PC-3 (cell line): ENCODE measurements around the gene BAZ1A. TPM values are rescaled to one million over a fixed set of nuclear protein-coding genes. Genes with fewer than 3 reads are reported as not detected.
A peak's percentile ranks its signal among the peaks of the same experiment; 100 is the strongest.

Experiments
- ATAC-seq: fragments of 200-7000 bp; cut with Tn5 transposase; 2 replicates; pipeline ENCODE4 v1.9.1; 2020; ENCODE audit warnings: mild to moderate bottlenecking, moderate library complexity
- BruUV-seq: library from RNA; stranded (reverse); fragments of 400-500 nt; replicated peaks from 2 replicates; lab custom pipeline; 2021; lab: Mats Ljungman, UMichigan
- CTCF ChIA-PET: fragments of 300-600 bp; sonication (Branson Sonifier 250); formaldehyde crosslinking; loops from one replicate; lab custom pipeline; 2022; ENCODE audit warnings: antibody characterized with exemption; lab: Charles Lee
- POLR2A ChIA-PET: fragments of 300-600 bp; sonication (Branson Sonifier 250); formaldehyde crosslinking; loops from one replicate; lab custom pipeline; 2022; ENCODE audit warnings: antibody characterized with exemption; ENCODE audit not compliant: unreplicated experiment; lab: Charles Lee
- DNase-seq: peaks from one replicate; pipeline ENCODE4 v3.0.0-alpha.2; 2015
- H2AFZ ChIP-seq: fragments of 300-600 bp; sonication (generic); 2 replicates; pipeline ENCODE4 v1.6.0; 2016; ENCODE audit warnings: antibody characterized with exemption, low read length
- H3F3A ChIP-seq: fragments of 300-600 bp; sonication (generic); one replicate; pipeline ENCODE4 v1.6.0; 2017; ENCODE audit warnings: antibody characterized with exemption, low read length, control low read depth, mild to moderate bottlenecking; ENCODE audit not compliant: unreplicated experiment
- H3K27ac ChIP-seq: fragments of 300-600 bp; sonication (generic); 2 replicates; pipeline ENCODE4 v1.5.1; 2016; ENCODE audit warnings: mild to moderate bottlenecking, low read length
- H3K27me3 ChIP-seq: fragments of 300-600 bp; sonication (generic); 2 replicates; pipeline ENCODE4 v1.6.1; 2016; ENCODE audit warnings: low read length, mixed read lengths
- H3K36me3 ChIP-seq: fragments of 300-600 bp; sonication (generic); 2 replicates; pipeline ENCODE4 v1.6.1; 2016; ENCODE audit warnings: low read depth, mixed run types, low read length, mixed read lengths
- H3K4me1 ChIP-seq: fragments of 300-600 bp; sonication (generic); 2 replicates; pipeline ENCODE4 v1.5.1; 2016; ENCODE audit warnings: low read length; ENCODE audit not compliant: insufficient read depth
- H3K4me2 ChIP-seq: fragments of 300-600 bp; sonication (generic); 2 replicates; pipeline ENCODE4 v1.6.0; 2016; ENCODE audit warnings: low read length
- H3K4me3 ChIP-seq: fragments of 300-600 bp; sonication (generic); 2 replicates; pipeline ENCODE4 v1.5.1; 2016; ENCODE audit warnings: mild to moderate bottlenecking, low read length, mixed read lengths
- H3K79me2 ChIP-seq: fragments of 300-600 bp; sonication (generic); 2 replicates; pipeline ENCODE4 v1.6.1; 2017; ENCODE audit warnings: low read length, mixed read lengths
- H3K9ac ChIP-seq: fragments of 300-600 bp; sonication (generic); 2 replicates; pipeline ENCODE4 v1.6.0; 2016; ENCODE audit warnings: mild to moderate bottlenecking, low read length
- H3K9me2 ChIP-seq: fragments of 300-600 bp; sonication (generic); replicated peaks from 2 replicates; pipeline ENCODE4 v1.6.1; 2016; ENCODE audit warnings: mixed run types, low read length, mixed read lengths
- H3K9me3 ChIP-seq: fragments of 300-600 bp; sonication (generic); 2 replicates; pipeline ENCODE4 v1.6.1; 2016; ENCODE audit warnings: low read length, mixed read lengths
- H4K20me1 ChIP-seq: fragments of 300-600 bp; sonication (generic); 2 replicates; pipeline ENCODE4 v1.6.1; 2016; ENCODE audit warnings: low read length, mixed read lengths
- EZH2 ChIP-seq: fragments of 300-600 bp; sonication (generic); IDR thresholded peaks from one replicate; pipeline ENCODE4 v1.6.1; 2017; ENCODE audit warnings: antibody characterized with exemption, mild to moderate bottlenecking, low read length; ENCODE audit not compliant: unreplicated experiment
- EZH2phosphoT487 ChIP-seq: fragments of 300-600 bp; sonication (generic); IDR thresholded peaks from 2 replicates; pipeline ENCODE4 v1.6.1; 2018; ENCODE audit warnings: mild to moderate bottlenecking, antibody characterized with exemption, low read length, borderline replicate concordance
- intact Hi-C: fragments of 100-400 bp; cut with micrococcal nuclease; formaldehyde crosslinking; loops from 2 replicates; pipeline ENCODE4 v1.9.0; 2023
- total RNA-seq: library from RNA; depleted of rRNA; stranded (reverse); fragments of >200 nt; gene quantifications from 2 replicates; pipeline ENCODE4 v1.2.3, GENCODE V29; 2014; rRNA removed
- TF ChIP-seq, protein P1 (sequence below): fragments of 300-600 bp; sonication (generic); conservative IDR thresholded peaks from 2 replicates; pipeline ENCODE4 v1.5.1; 2017; ENCODE audit warnings: antibody characterized with exemption, low read depth, mild to moderate bottlenecking, low read length

Gene BAZ1A
- total RNA-seq, 1 experiment from 2014 or later, result 24.7 TPM

DNA sequence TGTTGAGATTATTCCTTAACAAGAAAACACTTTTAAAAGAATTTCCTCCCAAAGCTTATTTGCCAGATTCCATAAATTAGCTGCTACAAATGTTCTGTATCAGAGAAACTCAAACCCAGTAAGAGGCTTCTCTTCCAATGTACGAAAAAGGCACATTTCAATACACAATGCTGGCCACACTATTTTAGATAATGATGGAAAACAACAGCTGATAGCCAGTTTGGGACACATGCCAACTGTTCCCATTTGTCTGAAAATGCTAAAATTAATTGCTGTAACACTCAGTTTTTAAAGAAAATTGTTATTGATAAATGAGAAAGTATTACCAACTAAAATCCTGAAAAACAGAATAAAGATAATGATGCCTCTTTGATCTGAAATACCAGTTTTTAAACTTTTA lies 165.2 kb downstream of the BAZ1A start:
- no peaks in the 10 kb centered on the region for H3K27me3 ChIP-seq
- POLR2A ChIA-PET, result interaction anchor here (0.6 to 1.2 kb wide), 3 partner anchors 10 to 77 kb away, joined by 3 to 12 read pairs (median 4); no protein-coding TSS in a partner anchor
- H4K20me1 ChIP-seq, result peaks cover 5% of the 10 kb centered on the region; the same call in 1 of the 2 replicates
- BruUV-seq, result no TSS peak
- H3K9me3 ChIP-seq, result no peaks in the 10 kb centered on the region
- H3K9ac ChIP-seq, result no peak overlapping the region
- no peak overlapping the region for H3K4me2 ChIP-seq
- H3K79me2 ChIP-seq, result peaks cover 36% of the 10 kb centered on the region
- no peaks in the 10 kb centered on the region for H3F3A ChIP-seq
- no peak overlapping the region for H2AFZ ChIP-seq
- no peak for DNase-seq
- no peaks in the 10 kb centered on the region for H3K9me2 ChIP-seq
- intact Hi-C loops, result no loop called here
- H3K27ac ChIP-seq, result no peak overlapping the region
- ATAC-seq, result no peak
- TF ChIP-seq EZH2 (no peak), EZH2phosphoT487 (no peak)
- TF ChIP-seq, protein P1, sequence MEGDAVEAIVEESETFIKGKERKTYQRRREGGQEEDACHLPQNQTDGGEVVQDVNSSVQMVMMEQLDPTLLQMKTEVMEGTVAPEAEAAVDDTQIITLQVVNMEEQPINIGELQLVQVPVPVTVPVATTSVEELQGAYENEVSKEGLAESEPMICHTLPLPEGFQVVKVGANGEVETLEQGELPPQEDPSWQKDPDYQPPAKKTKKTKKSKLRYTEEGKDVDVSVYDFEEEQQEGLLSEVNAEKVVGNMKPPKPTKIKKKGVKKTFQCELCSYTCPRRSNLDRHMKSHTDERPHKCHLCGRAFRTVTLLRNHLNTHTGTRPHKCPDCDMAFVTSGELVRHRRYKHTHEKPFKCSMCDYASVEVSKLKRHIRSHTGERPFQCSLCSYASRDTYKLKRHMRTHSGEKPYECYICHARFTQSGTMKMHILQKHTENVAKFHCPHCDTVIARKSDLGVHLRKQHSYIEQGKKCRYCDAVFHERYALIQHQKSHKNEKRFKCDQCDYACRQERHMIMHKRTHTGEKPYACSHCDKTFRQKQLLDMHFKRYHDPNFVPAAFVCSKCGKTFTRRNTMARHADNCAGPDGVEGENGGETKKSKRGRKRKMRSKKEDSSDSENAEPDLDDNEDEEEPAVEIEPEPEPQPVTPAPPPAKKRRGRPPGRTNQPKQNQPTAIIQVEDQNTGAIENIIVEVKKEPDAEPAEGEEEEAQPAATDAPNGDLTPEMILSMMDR, result no peak
- no peak overlapping the region for H3K4me3 ChIP-seq
- H3K4me1 ChIP-seq, result peaks cover 27% of the 10 kb centered on the region
- CTCF ChIA-PET, result no interaction called here
- peaks cover 8% of the 10 kb centered on the region; the same call in 1 of the 2 replicates for H3K36me3 ChIP-seq

DNA sequence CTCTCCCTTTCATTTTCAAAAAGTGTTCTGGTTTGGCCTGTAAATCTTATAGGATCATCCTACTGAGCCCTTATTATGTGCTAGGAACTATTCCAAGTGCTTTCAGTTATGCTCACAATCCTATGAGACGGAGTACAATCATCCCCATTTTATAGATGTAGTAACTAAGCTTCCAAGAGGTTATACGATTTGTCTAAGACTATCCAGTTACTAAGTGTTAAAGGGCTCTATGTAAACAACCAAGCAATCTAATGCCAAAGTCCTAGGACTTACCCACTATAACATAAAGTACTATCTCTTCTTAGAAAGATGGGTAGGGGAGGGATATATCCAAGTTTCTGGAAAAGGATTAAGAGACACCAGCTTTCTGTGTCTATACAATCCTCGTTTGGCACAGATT lies 167.4 kb downstream of the BAZ1A start:
- Histone ChIP-seq H3K9ac (no peak overlapping the region), H2AFZ (no peak overlapping the region), H3K4me3 (no peak overlapping the region), H4K20me1 (peaks cover 5% of the 10 kb centered on the region; the same call in 1 of the 2 replicates), H3K36me3 (peaks cover 8% of the 10 kb centered on the region; the same call in 1 of the 2 replicates), H3K4me2 (no peak overlapping the region), H3F3A (no peaks in the 10 kb centered on the region), H3K27me3 (no peaks in the 10 kb centered on the region), H3K9me2 (no peaks in the 10 kb centered on the region), H3K9me3 (no peaks in the 10 kb centered on the region), H3K27ac (no peak overlapping the region), H3K79me2 (peaks cover 24% of the 10 kb centered on the region), H3K4me1 (peaks cover 20% of the 10 kb centered on the region)
- CTCF ChIA-PET, result no interaction called here
- intact Hi-C loops, result no loop called here
- DNase-seq, result peak; percentile 14
- no TSS peak for BruUV-seq
- TF ChIP-seq EZH2 (no peak), EZH2phosphoT487 (no peak)
- TF ChIP-seq, protein P1, result no peak
- POLR2A ChIA-PET, result interaction anchor here (0.6 kb wide), 1 partner anchor 27 kb away, joined by 3 read pairs; no protein-coding TSS in a partner anchor
- peak; percentile 85 for ATAC-seq

Other genes with a start within 250 kb of the BAZ1A start
- 46.8 and 53.9 TPM in 2 replicates for gene SNX6, start 245.2 kb downstream of the BAZ1A start, total RNA-seq
- gene CFL2, start 160.8 kb downstream of the BAZ1A start, total RNA-seq, result 88.4 and 98.0 TPM in 2 replicates
- gene SRP54, start 107.6 kb upstream of the BAZ1A start, total RNA-seq, result 49.3 and 75.5 TPM in 2 replicates
- gene FAM177A1, start 170.9 kb upstream of the BAZ1A start, total RNA-seq, result 36.2 and 62.8 TPM in 2 replicates
- gene PPP2R3C, start 246.6 kb upstream of the BAZ1A start, total RNA-seq, result 15.2 and 20.3 TPM in 2 replicates
- 25.1 and 25.3 TPM in 2 replicates for gene PRORP, start 247.2 kb upstream of the BAZ1A start, total RNA-seq